ENCODE results near the gene WDFY3.
"Not testable (repeated sequence)": the region's sequence is repeated elsewhere in the genome, so short reads cannot be mapped to it uniquely, and the experiment has no call there.

WDFY3 gene

GRCh38 chr4:84673475-84674240 lies 292.8 kb downstream of the WDFY3 start:
- DNase-seq (ENCODE audit: low spot score): peak; percentile 74

GRCh38 chr4:84672177-84672576 lies 294.3 kb downstream of the WDFY3 start:
- DNase-seq (ENCODE audit: low spot score): no peak

- DNase-seq (ENCODE audit: low spot score): no peak
Measured at GRCh38 chr4:84669201-84669600, 297.3 kb downstream of the WDFY3 start.

- DNase-seq (ENCODE audit: low spot score): no peak
Measured at GRCh38 chr4:84666439-84666838, 300.1 kb downstream of the WDFY3 start.

GRCh38 chr4:84664767-84665166 lies 301.7 kb downstream of the WDFY3 start:
- DNase-seq (ENCODE audit: low spot score): not testable (repeated sequence)

- DNase-seq (ENCODE audit: low spot score): no peak
Measured at GRCh38 chr4:84661191-84661939, 305.1 kb downstream of the WDFY3 start.

GRCh38 chr4:84660606-84661005 lies 305.9 kb downstream of the WDFY3 start:
- no peak for DNase-seq (ENCODE audit: low spot score)

GRCh38 chr4:84652478-84652877 lies 314.0 kb downstream of the WDFY3 start:
- no peak for DNase-seq (ENCODE audit: low spot score)

- no peak for DNase-seq (ENCODE audit: low spot score)
Measured at GRCh38 chr4:84651499-84651898, 315.0 kb downstream of the WDFY3 start.

- DNase-seq (ENCODE audit: low spot score): no peak
Measured at GRCh38 chr4:84648863-84649647, 317.4 kb downstream of the WDFY3 start.

- no peak for DNase-seq (ENCODE audit: low spot score)
Measured at GRCh38 chr4:84648178-84648577, 318.3 kb downstream of the WDFY3 start.

- DNase-seq (ENCODE audit: low spot score): no peak
Measured at GRCh38 chr4:84647312-84647884, 319.1 kb downstream of the WDFY3 start.

- no peak for DNase-seq (ENCODE audit: low spot score)
Measured at GRCh38 chr4:84644087-84644486, 322.4 kb downstream of the WDFY3 start.

GRCh38 chr4:84639145-84639544 lies 327.3 kb downstream of the WDFY3 start:
- DNase-seq (ENCODE audit: low spot score): no peak

- no peak for DNase-seq (ENCODE audit: low spot score)
Measured at GRCh38 chr4:84638092-84638491, 328.4 kb downstream of the WDFY3 start.

- DNase-seq (ENCODE audit: low spot score): no peak
Measured at GRCh38 chr4:84634961-84635360, 331.5 kb downstream of the WDFY3 start.

GRCh38 chr4:84632092-84632491 lies 334.4 kb downstream of the WDFY3 start:
- no peak for DNase-seq (ENCODE audit: low spot score)

GRCh38 chr4:84631573-84631972 lies 334.9 kb downstream of the WDFY3 start:
- DNase-seq (ENCODE audit: low spot score): no peak

- DNase-seq (ENCODE audit: low spot score): no peak
Measured at GRCh38 chr4:84626673-84627072, 339.8 kb downstream of the WDFY3 start.

- DNase-seq (ENCODE audit: low spot score): no peak
Measured at GRCh38 chr4:84623661-84624060, 342.8 kb downstream of the WDFY3 start.

- no peak for DNase-seq (ENCODE audit: low spot score)
Measured at GRCh38 chr4:84622959-84623358, 343.5 kb downstream of the WDFY3 start.
